Activated B cell treated with CpG ODN at 0.5 μM for 24 hours (primary cell): ENCODE results near the gene EPHA8. TPM values are rescaled to one million over a fixed set of nuclear protein-coding genes. Genes with fewer than 3 reads are reported as not detected.

ENCODE experiments used
- ATAC-seq: fragments of 200-7000 bp; cut with Tn5 transposase; one replicate; pipeline ENCODE4 v1.10.0; 2021; ENCODE audit warnings: low read depth, mild to moderate bottlenecking, moderate library complexity
- CTCF ChIA-PET: fragments of 350-600 bp; sonication (Branson Sonifier 250); formaldehyde crosslinking; loops from one replicate; lab custom pipeline; 2021; ENCODE audit warnings: antibody characterized with exemption; lab: Charles Lee
- POLR2A ChIA-PET: fragments of 350-600 bp; sonication (Branson Sonifier 250); formaldehyde crosslinking; loops from one replicate; lab custom pipeline; 2021; ENCODE audit warnings: antibody characterized with exemption; lab: Charles Lee
- DNase-seq: peaks from one replicate; pipeline ENCODE4 v3.0.0; 2022
- H3K27ac Mint-ChIP-seq: one replicate; pipeline ENCODE4 v1.8.0; 2020; ENCODE audit warnings: mixed read lengths
- H3K27me3 Mint-ChIP-seq: one replicate; pipeline ENCODE4 v1.8.0; 2021; ENCODE audit warnings: mixed read lengths
- H3K36me3 Mint-ChIP-seq: one replicate; pipeline ENCODE4 v1.8.0; 2021; ENCODE audit warnings: low read depth, mixed read lengths
- H3K4me1 Mint-ChIP-seq: one replicate; pipeline ENCODE4 v1.8.0; 2021; ENCODE audit warnings: mixed read lengths
- H3K4me3 Mint-ChIP-seq: one replicate; pipeline ENCODE4 v1.8.0; 2020; ENCODE audit warnings: mild to moderate bottlenecking, mixed read lengths
- H3K9me3 Mint-ChIP-seq: one replicate; pipeline ENCODE4 v1.8.0; 2020; ENCODE audit warnings: mixed read lengths
- intact Hi-C: fragments of 100-400 bp; cut with micrococcal nuclease; formaldehyde crosslinking; loops from one replicate; pipeline ENCODE4 v1.15.1; 2024
- total RNA-seq: library from RNA; stranded (reverse); gene quantifications from 2 replicates; pipeline ENCODE4 v1.2.3, GENCODE V29; 2022
- TF ChIP-seq, protein P1 (sequence below): fragments of 200-600 bp; IDR thresholded peaks from one replicate; pipeline ENCODE4 v1.8.0; 2022; ENCODE audit warnings: antibody characterized with exemption, mild to moderate bottlenecking

Gene EPHA8
- total RNA-seq, 1 donor from 2014 or later, result not detected

DNA sequence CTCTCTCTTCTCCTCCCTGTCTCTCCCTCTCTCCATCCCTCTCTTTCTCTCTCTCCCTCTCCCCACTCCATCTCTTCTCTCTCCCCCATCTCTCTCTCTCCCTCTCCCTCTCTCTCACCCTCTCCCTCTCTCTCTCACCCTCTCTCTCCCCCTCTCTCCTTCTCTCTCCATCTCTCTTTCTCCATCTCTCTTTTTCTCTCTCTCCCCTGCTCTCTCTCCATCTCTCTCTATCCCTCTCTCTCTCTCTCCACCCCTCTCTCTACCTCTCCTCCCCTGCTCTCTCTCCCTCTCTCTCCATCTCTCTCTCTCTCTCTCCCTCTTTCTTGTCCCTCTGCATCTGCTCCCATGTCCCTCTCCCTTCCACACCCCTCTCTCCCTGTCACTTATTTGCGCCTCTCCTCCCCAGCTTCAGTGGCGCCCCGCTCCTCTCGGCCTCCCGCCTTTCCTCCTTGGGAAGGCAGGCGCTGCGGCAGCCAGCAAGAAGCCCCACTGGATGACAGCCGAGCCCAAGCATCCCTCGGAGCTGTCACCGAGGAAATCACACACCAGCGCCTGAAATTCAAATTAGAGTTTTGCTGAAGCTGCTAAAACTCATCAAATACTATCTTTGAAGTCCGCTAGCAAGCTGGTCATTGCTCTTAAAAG, 15.3 kb upstream of the EPHA8 start:
- no peak overlapping the region for H3K27ac Mint-ChIP-seq
- H3K27me3 Mint-ChIP-seq, result peaks cover 32% of the 10 kb centered on the region
- no peaks in the 10 kb centered on the region for H3K9me3 Mint-ChIP-seq
- DNase-seq (no peak), ATAC-seq (no peak)
- H3K36me3 Mint-ChIP-seq, result no peaks in the 10 kb centered on the region
- TF ChIP-seq, protein P1, sequence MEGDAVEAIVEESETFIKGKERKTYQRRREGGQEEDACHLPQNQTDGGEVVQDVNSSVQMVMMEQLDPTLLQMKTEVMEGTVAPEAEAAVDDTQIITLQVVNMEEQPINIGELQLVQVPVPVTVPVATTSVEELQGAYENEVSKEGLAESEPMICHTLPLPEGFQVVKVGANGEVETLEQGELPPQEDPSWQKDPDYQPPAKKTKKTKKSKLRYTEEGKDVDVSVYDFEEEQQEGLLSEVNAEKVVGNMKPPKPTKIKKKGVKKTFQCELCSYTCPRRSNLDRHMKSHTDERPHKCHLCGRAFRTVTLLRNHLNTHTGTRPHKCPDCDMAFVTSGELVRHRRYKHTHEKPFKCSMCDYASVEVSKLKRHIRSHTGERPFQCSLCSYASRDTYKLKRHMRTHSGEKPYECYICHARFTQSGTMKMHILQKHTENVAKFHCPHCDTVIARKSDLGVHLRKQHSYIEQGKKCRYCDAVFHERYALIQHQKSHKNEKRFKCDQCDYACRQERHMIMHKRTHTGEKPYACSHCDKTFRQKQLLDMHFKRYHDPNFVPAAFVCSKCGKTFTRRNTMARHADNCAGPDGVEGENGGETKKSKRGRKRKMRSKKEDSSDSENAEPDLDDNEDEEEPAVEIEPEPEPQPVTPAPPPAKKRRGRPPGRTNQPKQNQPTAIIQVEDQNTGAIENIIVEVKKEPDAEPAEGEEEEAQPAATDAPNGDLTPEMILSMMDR, result no peak
- no peak overlapping the region for H3K4me3 Mint-ChIP-seq
- intact Hi-C loops, result no loop called here
- POLR2A ChIA-PET, result no interaction called here
- CTCF ChIA-PET, result no interaction called here
- no peaks in the 10 kb centered on the region for H3K4me1 Mint-ChIP-seq

DNA sequence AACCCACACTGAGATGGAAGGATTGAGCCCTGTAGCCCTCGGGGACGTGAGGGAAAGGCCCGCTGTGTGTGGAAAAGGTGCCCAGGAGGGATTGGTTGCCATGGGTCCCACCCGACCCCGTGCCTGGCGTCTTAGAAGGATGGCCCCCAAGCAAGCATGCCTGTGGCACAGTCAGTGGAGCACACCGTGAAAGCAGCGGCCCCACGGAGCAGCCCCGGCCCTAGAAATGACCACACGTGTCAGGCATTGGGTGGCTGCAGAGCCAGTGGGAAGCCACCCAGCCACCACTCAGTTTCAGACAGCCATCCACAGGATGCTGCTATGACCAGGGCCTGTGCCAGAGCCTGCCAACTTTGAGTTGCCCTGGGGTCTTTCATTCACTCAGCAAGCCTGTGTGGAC, 13.3 kb upstream of the EPHA8 start:
- CTCF ChIA-PET, result no interaction called here
- DNase-seq (no peak), ATAC-seq (no peak)
- TF ChIP-seq, protein P1, result no peak
- intact Hi-C loops, result no loop called here
- H3K9me3 Mint-ChIP-seq, result no peaks in the 10 kb centered on the region
- POLR2A ChIA-PET, result no interaction called here
- H3K4me1 Mint-ChIP-seq, result no peaks in the 10 kb centered on the region
- H3K27me3 Mint-ChIP-seq, result peaks cover 38% of the 10 kb centered on the region
- H3K36me3 Mint-ChIP-seq, result no peaks in the 10 kb centered on the region
- H3K27ac Mint-ChIP-seq, result no peak overlapping the region
- no peak overlapping the region for H3K4me3 Mint-ChIP-seq

DNA sequence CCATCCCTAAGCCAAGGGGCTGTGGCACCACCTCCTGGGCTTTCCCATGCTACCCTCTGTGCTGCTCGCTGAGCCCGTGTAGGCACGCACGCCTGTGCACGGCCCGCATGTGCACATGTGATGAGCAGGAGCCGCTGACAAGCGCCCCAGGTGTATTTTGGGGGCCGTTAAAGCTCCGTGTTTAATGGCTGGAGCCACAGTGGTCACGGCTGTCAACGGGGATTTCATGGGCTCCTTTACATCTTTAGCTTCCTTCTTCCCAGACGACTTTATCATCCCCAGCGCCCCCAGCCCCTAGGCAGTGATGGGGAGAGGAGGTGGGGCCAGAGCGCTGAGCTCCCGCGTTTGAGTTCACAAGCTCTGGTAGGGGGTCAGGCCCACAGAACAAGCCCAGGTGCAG, 11.7 kb upstream of the EPHA8 start:
- Mint-ChIP-seq H3K9me3 (no peaks in the 10 kb centered on the region), H3K27me3 (peaks cover 45% of the 10 kb centered on the region), H3K36me3 (no peaks in the 10 kb centered on the region), H3K4me3 (no peak overlapping the region), H3K4me1 (no peaks in the 10 kb centered on the region), H3K27ac (no peak overlapping the region)
- ChIA-PET CTCF (no interaction called here), POLR2A (no interaction called here)
- no peak for DNase-seq
- TF ChIP-seq, protein P1, result no peak
- intact Hi-C loops, result no loop called here
- ATAC-seq, result no peak

DNA sequence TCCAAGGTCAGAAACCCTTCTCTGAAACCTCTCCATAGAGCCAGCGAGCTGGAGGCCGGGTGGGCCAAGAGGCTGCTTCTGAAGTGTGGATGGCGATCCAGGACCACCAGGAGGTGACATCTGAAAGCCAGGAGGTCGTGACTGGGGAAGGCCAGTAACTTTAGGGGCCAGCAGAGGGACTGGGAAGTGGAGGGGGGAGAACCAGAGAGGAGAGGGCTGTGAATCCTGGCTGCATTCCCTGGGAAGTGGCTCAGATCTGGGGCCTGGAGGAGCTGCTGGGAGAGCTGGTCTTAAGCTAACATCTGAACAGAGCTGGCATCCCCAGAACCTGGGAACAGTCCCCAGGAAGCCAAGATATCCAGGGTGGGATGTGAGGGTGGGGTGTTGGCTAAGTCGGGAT, 11.3 kb upstream of the EPHA8 start:
- ChIA-PET POLR2A (no interaction called here), CTCF (no interaction called here)
- DNase-seq (no peak), ATAC-seq (no peak)
- no peaks in the 10 kb centered on the region for H3K36me3 Mint-ChIP-seq
- H3K9me3 Mint-ChIP-seq, result no peaks in the 10 kb centered on the region
- H3K27ac Mint-ChIP-seq, result no peak overlapping the region
- TF ChIP-seq, protein P1, result no peak
- peaks cover 49% of the 10 kb centered on the region for H3K27me3 Mint-ChIP-seq
- no peaks in the 10 kb centered on the region for H3K4me1 Mint-ChIP-seq
- no peak overlapping the region for H3K4me3 Mint-ChIP-seq
- intact Hi-C loops, result no loop called here

DNA sequence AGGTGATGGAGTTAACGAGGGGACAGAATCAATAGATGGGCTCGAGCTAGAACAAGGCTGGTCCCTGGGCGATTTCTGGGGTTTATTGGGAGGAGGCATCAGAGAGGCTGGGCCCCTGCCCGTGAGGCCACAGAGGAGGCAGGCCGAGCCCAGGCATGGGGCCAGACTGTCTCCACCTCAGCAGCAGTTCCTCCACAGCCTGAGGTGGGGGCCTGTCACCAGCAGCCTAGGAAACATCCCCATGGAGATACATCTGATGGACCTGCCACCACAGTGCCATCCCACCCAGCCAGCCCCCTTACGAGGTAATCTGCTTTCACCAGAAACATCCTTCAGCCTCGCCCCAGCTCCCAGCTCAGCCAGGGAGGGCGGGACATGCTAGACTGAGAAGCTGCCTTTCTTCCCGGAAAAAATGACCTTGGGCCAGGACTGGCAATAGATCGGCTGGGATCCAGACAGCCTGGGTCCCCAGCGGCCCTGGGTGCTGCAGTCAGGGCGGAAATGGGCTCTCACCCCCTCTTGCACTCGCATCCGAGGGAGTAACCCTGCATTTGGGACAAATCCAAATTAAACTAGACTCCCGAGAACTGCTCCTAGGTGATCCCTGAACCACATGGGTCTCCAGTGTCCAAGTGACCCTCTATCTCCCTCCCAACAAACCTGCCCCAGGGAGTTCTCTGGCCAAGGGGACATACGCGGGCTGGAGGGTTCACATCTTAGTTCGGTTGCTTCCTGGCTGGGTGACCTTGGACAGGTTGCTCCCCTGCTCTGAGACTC, 10.0 kb upstream of the EPHA8 start:
- no peaks in the 10 kb centered on the region for H3K36me3 Mint-ChIP-seq
- ChIA-PET CTCF (no interaction called here), POLR2A (no interaction called here)
- intact Hi-C loops, result no loop called here
- H3K4me1 Mint-ChIP-seq, result no peaks in the 10 kb centered on the region
- ATAC-seq, result no peak
- peaks cover 56% of the 10 kb centered on the region for H3K27me3 Mint-ChIP-seq
- DNase-seq, result no peak
- TF ChIP-seq, protein P1, result no peak
- no peaks in the 10 kb centered on the region for H3K9me3 Mint-ChIP-seq
- no peak overlapping the region for H3K4me3 Mint-ChIP-seq
- H3K27ac Mint-ChIP-seq, result no peak overlapping the region
